NB4 (cell line): ENCODE measurements around the gene RHOXF2B.

Experiments used
- DNase-seq: peaks from one replicate; pipeline ENCODE4 v3.0.0; 2010; ENCODE audit warnings: low read depth
- H3K4me3 ChIP-seq: one replicate; pipeline ENCODE4 v1.5.1; 2011; ENCODE audit warnings: mild to moderate bottlenecking, low read depth, low read length, moderate library complexity
- CTCF ChIP-seq: IDR thresholded peaks from one replicate; pipeline ENCODE4 v1.5.1; 2012; ENCODE audit warnings: low read depth, low read length
- MAX ChIP-seq: IDR thresholded peaks from 2 replicates; pipeline ENCODE4 v1.6.1; 2011; ENCODE audit warnings: low read depth, low read length
- MYC ChIP-seq: IDR thresholded peaks from 2 replicates; pipeline ENCODE4 v1.6.1; 2011; ENCODE audit warnings: low read depth, low read length
- POLR2A ChIP-seq: IDR thresholded peaks from 2 replicates; pipeline ENCODE4 v1.6.1; 2011; ENCODE audit warnings: mild to moderate bottlenecking; ENCODE audit not compliant: insufficient read length; ENCODE audit errors: extremely low read depth

Gene RHOXF2B

DNA sequence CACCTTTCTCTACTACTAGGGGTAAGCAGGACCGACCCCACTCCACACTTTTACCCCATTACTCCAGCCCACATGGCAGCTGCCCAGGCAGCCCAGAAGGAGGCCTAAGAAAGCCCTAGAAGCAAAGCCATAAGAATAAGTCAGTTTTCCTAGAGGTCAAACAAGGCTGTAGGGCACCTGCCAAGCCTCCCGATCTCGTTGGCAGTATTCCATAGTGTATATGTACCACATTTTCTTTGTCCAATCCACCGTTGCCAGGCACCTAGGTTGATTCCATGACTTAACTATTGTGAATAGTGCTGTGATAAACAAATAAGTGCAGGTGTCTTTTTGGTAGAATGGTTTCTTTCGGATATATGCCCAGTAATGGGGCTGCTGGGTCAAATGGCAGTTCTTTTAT is 54.2 kb downstream of the RHOXF2B start:
- no peak overlapping the region for H3K4me3 ChIP-seq
- TF ChIP-seq MYC (no peak), POLR2A (no peak), CTCF (no peak), MAX (no peak)
- DNase-seq, result no peak

GRCh38 chrX:120022763-120023162 is 54.7 kb downstream of the RHOXF2B start:
- no peak for TF ChIP-seq MAX
- TF ChIP-seq CTCF, result no peak
- no peak for TF ChIP-seq POLR2A
- TF ChIP-seq MYC, result no peak
- DNase-seq, result no peak

More at GRCh38 chrX:120022763-120023162, 54.7 kb downstream of the RHOXF2B start:
- no peak overlapping the region for H3K4me3 ChIP-seq
